DLD1 (cell line): ENCODE measurements around the gene CASTOR1.

ENCODE experiments used
- in situ Hi-C: cut with HindIII; loops from 2 replicates; pipeline ENCODE4 v1.10.0; 2017; ENCODE audit warnings: low sequenced_read_pairs

CASTOR1 gene

GRCh38 chr22:30248484-30248883 is 40.8 kb downstream of the CASTOR1 start:
- in situ Hi-C loops, result no loop called here

- in situ Hi-C loops, result no loop called here
These were observed 41.3 kb downstream of the CASTOR1 start for GRCh38 chr22:30247974-30248373.

GRCh38 chr22:30247561-30247960 is 41.7 kb downstream of the CASTOR1 start:
- in situ Hi-C loops, result no loop called here

GRCh38 chr22:30246814-30247376 is 42.4 kb downstream of the CASTOR1 start:
- in situ Hi-C loops, result no loop called here

GRCh38 chr22:30245985-30246813 is 43.1 kb downstream of the CASTOR1 start, which contains the start of gene LIF:
LIF (minus strand) TSS chr22:30246759; CDS start chr22:30246695, 64 bp downstream.
- in situ Hi-C loops, result no loop called here

GRCh38 chr22:30245181-30245984 is 43.9 kb downstream of the CASTOR1 start:
- in situ Hi-C loops, result no loop called here

GRCh38 chr22:30244641-30245040 is 44.7 kb downstream of the CASTOR1 start:
- in situ Hi-C loops, result no loop called here

GRCh38 chr22:30244066-30244465 is 45.2 kb downstream of the CASTOR1 start:
- in situ Hi-C loops, result no loop called here

- in situ Hi-C loops, result no loop called here
These were observed 45.6 kb downstream of the CASTOR1 start for GRCh38 chr22:30243661-30244060.

GRCh38 chr22:30241576-30242371 is 47.5 kb downstream of the CASTOR1 start:
- in situ Hi-C loops, result no loop called here

- in situ Hi-C loops, result no loop called here
These were observed 48.5 kb downstream of the CASTOR1 start for GRCh38 chr22:30240541-30241417.

- in situ Hi-C loops, result no loop called here
These were observed 49.6 kb downstream of the CASTOR1 start for GRCh38 chr22:30239488-30240405.

GRCh38 chr22:30238661-30239487 is 50.4 kb downstream of the CASTOR1 start:
- in situ Hi-C loops, result no loop called here

GRCh38 chr22:30238136-30238535 is 51.2 kb downstream of the CASTOR1 start:
- in situ Hi-C loops, result no loop called here

- in situ Hi-C loops, result no loop called here
These were observed 52.4 kb downstream of the CASTOR1 start for GRCh38 chr22:30236875-30237274.

GRCh38 chr22:30235687-30236170 is 53.6 kb downstream of the CASTOR1 start:
- in situ Hi-C loops, result no loop called here
